Fibroblast of lung (primary cell): ENCODE measurements around the gene CACNB4.

Experiments
- CTCF ChIP-seq, 2 donors: IDR thresholded peaks in 1 of 2; conservative IDR thresholded peaks in 1 of 2; 1 replicate in 1 of 2; 2 replicates in 1 of 2; pipeline ENCODE4 v1.5.1; 2011 to 2012; ENCODE audit warnings: low read length in 2 of 2, control low read depth in 1 of 2, inconsistent platforms in 1 of 2, low read depth in 1 of 2, mild to moderate bottlenecking in 1 of 2
- EZH2 ChIP-seq: IDR thresholded peaks from 2 replicates; pipeline ENCODE4 v1.5.1; 2012; ENCODE audit warnings: low read length, control low read depth, mild to moderate bottlenecking; ENCODE audit errors: missing control alignments

DNA sequence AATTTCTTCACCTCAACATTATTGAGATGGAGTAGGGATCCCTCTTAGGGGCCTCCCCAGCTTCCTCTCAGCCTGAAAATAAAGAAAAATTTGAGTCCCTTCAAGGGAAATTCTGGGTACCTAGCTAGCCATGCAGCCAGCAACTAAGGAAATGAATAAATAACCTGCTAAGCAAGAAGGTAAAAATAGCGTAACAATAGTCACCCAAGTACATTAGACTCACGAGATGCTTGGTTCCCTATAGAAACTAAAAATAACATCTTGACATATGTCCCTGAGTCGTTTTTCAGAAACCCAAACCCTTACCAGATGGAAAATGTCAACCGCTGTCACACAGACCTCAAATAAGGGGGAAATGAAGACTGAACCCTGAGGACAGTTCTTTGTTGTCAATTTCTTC, 51.9 kb downstream of the CACNB4 start:
- no peak for TF ChIP-seq CTCF (conservative IDR thresholded peaks at IDR 0.05 in 1 of 2, IDR thresholded peaks at IDR 0.05 in 1 of 2; ENCODE audit: low read depth in 1 of 2, low read length in 2 of 2)
- TF ChIP-seq EZH2 = no peak
